ENCODE results near the gene TES.
"Not testable (repeated sequence)": the region's sequence is repeated elsewhere in the genome, so short reads cannot be mapped to it uniquely, and the experiment has no call there.

Gene TES

DNA sequence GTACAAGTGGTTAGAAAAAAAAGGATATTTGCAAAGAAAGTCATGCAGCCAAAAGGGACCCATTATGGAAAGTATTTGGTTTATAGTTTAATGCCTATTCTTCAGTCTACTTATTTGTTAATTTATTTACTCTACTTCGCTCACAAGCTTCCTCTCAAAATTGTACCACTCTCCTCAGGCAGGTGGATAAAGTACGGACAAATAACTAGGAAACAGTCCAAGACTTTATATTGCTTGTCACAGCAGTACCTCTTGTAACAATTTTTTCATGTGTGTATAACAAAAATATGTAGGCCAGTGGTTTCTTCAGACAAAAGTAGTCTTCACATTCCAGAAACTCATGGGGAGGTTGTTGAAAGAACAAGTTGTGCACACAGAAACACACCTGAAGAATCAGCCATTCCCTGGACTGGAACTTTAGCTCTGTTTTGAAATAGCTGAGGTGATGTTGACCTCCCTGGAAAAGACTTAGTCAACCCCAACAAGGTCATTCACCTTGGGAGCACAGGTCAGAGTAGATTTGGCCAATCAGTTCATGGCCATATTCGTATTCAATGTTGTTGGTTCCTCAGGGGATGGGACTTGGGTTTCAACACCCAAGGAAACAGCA lies 73.4 kb downstream of the TES start:
- DNase-seq, result no peak

- no peak for DNase-seq
These were observed 74.1 kb downstream of the TES start for GRCh38 chr7:116284390-116284789.

DNA sequence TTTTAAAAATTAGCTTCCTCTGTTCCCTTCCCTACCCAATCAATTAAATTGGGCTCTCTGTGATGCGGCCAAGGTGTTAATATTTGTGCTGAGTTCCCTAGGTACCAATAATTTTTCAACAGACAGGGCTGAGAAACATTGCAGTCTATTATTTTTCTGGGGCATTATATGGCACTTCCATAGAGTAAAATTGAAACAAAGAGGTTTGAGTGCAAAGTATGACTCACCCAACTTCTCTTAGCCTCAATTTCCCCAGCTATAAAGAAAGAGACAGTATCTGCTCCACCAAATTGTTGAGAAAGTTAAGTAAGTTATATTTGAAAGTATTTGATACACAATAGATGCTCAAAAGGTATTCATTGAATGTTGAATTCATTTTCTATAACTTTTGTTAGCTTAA lies 74.9 kb downstream of the TES start:
- DNase-seq, result no peak

DNA sequence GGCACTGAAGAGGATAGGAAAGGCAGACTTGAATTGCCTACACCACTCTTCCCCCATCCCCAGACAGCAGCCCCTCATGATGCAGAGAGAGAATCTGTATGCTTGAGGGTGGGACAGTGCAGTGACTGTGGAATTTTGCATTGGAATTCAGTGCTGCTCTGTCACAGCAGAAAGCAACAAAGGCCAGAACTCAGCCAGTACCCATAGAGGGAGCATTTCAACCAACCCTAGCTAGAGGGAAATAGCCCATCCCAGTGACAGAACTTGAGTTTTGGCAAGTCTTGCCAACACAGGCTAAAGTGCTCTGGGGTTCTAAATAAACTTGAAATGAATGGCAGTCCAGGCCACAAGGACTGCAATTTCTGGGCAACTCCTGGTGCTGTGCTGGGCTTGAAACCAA lies 80.4 kb downstream of the TES start:
- no peak for DNase-seq

DNA sequence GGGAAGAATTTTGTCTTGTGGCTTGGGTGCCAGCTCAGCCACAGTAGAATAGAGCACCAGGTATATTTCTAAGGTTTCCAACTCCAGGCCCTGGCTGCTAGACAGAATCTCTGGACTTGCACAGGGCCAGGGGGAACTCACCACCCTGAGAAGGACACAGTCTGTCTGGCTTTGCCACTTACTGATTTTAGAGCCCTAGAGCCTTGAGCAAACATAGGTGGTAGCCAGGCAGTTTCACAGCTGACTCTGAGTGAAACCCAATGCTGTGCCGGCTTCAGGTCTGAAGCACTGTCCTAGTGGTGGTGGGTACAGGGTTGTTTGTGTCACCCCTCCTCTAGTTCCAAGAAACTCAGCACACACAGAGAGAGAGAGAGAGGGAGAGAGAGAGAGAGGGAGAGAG lies 81.6 kb downstream of the TES start:
- no peak for DNase-seq

DNA sequence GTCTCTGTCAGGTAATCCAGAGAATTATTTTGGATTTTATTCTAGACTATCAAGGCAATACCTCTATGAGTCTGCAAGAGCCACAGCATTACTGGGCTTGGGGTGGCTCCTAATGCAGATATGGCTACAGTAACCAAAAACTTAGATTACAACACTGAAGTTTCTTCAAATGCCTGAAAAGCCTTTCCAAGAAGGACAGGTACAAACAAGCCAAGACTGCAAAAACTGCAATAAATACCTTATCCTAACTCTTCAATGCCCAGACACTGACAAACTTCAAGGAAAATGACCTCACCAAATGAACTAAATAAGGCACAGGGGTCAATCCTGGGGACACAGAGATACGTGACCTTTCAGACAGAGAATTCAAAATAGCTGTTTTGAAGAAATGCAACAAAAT lies 82.0 kb downstream of the TES start:
- DNase-seq, result no peak

- DNase-seq, result no peak
These were observed 82.8 kb downstream of the TES start for GRCh38 chr7:116293139-116293538.

DNA sequence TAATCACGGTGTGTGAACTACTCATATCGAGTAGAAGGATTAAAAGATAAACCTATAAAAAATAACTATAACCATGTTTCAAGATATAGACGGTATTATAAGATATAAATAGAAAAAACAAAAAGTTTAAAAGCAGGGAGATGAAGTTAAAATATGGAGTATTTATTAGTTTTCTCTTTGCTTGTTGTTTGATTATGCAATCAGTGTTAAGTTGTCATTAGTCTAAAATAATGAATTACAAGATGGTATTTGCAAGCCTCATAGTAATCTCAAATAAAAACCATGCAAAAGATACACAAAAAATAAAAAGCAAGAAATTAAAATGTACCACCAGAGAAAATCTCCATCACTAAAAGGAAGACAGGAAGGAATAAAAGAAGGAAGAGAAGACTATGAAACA lies 83.3 kb downstream of the TES start:
- DNase-seq, result no peak

GRCh38 chr7:116295903-116296302 lies 85.6 kb downstream of the TES start:
- DNase-seq, result not testable (repeated sequence)

DNA sequence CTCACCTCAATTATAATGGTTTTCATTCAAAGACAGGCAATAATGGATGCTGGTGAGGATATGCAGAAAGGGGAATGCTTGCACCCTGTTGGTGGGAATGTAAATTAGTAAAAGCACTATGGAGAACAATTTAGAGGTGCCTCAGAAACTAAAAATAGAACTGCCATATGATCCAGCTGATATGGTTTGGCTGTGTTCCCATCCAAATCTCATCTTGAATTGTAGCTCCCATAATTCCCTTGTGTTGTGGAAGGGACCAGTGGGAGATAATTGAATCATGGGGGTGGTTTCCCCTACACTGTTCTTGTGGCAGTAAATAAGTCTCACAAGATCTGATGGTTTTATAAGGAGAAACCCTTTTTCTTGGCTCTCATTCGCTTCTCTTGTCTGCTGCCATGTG lies 87.7 kb downstream of the TES start:
- no peak for DNase-seq

DNA sequence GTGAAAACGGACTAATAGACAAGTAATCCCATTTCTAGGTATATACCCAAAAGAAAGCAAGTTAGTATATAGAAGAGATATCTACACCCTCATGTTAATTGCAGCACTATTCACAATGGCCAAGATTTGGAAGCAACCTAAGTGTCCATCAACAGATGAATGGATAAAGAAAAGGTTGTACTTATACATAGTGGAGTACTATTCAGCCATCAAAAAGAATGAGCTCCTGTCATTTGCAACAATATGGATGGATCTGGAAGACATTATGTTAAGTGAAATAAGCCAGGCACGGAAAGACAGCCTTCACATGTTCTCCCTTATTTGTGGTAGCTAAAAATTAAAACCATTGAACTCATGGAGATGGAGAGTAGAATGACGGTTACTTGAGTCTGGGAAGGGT lies 88.2 kb downstream of the TES start:
- no peak for DNase-seq

- no peak for DNase-seq
These were observed 95.4 kb downstream of the TES start for GRCh38 chr7:116305485-116306408.

DNA sequence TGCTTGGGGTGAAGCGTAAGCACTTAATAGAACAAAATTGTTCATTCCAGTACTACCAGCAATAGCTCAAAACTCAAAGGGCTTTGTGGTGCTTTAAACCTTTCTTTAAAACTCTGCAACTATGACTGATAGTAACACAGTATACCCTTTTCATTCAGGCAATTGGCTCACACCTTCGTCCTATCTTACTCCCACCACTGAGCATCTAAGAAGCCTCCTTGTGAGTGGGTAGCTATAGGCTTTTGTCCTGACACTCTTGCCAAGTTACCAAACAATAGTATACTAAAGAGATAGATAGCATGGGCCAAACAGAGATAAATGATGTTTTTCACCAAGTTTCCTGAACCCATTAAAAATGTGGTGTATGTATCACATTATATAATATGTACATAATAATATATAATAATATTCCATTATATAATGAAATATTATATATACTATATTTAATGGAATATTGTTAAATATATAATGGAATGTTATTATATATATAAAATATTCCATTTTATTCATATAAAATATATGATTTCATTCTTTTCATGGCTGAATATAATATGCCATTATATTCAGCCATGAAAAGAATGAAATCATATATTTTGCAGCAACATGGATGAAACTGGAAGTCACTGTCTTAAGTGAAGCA lies 96.2 kb downstream of the TES start:
- no peak for DNase-seq

GRCh38 chr7:116307253-116307652 lies 96.9 kb downstream of the TES start:
- DNase-seq, result no peak

All from amygdala (tissue), 56 donors.